Kidney capillary endothelial cell (primary cell): ENCODE measurements around the gene CXCL11.
"Not testable (repeated sequence)": the region's sequence is repeated elsewhere in the genome, so short reads cannot be mapped to it uniquely, and the experiment has no call there.

Experiments used
- DNase-seq: peaks from one replicate; pipeline ENCODE4 v3.0.0-alpha.2; 2018; ENCODE audit warnings: low spot score

CXCL11 gene

DNA sequence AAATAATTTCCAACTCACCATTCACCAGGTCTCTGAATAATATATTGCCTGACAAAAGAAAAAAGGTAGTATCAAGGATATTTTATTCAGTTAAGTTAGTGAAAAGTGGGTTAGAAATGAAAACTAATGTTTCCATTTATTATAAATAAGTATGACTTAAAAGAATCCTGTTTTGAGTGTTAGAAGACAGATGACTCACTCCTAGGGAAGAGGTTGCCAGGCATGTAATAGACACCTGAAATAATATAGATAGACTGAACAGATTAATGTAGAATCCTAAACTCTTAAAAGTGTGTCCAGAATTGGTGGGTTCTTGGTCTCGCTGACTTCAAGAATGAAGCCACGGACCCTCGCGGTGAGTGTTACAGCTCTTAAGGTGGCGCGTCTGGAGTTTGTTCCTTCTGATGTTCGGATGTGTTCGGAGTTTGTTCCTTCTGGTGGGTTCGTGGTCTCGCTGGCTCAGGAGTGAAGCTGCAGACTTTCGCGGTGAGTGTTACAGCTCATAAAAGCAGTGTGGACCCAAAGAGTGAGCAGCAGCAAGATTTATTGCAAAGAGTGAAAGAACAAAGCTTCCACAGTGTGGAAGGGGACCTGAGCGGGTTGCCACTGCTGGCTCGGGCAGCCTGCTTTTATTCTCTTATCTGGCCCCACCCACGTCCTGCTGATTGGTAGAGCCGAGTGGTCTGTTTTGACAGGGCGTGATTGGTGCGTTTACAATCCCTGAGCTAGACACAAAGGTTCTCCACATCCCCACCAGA lies 6.5 kb upstream of the CXCL11 start:
- DNase-seq: not testable (repeated sequence)

DNA sequence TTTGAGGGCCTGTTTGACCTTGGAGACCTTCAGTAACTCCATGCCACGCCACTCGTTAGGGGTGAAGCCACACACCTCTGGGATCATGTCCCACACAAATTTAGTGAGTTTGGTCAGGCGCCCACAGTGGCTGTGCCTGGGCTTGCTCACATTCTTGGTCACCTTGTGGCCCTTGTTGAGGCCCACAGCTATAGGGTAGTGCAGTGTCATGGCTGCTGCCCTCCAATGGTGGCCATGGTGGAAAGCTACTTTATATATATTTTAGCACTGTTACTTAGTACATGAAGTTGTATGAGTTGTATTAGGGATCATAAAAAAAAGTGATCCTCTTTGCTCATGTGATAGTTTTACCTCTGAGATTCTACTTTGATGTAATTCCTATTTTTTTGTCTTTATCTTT lies 985 bp upstream of the CXCL11 start:
- DNase-seq: no peak

DNA sequence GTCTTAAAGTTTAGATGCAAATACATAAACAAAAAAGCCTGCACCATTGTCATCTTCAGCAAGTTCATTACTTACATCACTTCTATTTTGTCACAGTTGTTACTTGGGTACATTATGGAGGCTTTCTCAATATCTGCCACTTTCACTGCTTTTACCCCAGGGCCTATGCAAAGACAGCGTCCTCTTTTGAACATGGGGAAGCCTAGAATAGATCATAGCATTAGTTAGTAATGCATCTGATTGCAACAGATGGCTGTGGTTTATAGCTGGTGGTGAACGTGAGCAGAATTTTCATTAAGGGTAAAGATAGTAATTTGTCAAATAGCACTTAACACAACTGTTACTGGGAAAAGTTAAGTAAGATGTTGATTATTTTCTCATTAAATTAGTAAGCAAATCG lies 729 bp downstream of the CXCL11 start:
- DNase-seq: no peak

DNA sequence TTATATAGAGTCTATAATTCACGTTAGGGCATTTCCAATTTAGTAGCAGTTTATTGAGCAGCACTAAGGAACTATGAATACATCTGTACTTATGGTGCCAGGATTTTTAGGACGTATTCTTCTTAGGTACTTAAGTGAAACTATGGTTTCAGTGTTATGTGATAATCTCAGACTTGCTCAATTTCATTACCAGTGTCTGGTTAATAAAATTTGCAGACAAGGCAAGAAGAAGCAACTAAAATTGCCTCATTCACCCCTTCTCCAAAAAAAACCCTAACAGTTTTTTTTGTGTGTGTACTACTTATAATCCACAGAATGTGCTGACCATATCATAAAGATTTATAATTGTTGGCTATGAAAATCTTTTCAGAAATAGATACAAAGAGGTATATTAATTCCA lies 6.6 kb downstream of the CXCL11 start:
- no peak for DNase-seq

DNA sequence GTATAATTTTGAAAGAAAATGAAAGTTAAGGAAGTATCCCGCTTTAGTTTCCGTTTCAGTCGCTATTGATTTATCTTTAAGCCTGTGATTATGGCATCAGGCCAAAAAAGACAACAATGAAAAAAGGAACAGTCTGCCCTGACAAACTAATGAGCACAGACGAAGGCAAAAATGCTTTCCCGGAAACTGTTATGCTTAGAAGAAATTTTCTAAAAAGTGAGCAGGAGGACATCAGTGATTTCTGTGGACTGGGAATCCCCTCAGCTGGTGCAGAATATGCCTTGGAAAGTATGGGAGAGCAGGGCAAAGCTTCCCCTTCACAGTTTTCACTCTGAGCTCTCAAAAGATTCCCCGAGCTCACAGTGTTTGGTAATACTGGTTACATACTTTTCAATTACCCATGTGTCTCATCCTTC lies 7.5 kb downstream of the CXCL11 start:
- DNase-seq: peak; percentile 29

DNA sequence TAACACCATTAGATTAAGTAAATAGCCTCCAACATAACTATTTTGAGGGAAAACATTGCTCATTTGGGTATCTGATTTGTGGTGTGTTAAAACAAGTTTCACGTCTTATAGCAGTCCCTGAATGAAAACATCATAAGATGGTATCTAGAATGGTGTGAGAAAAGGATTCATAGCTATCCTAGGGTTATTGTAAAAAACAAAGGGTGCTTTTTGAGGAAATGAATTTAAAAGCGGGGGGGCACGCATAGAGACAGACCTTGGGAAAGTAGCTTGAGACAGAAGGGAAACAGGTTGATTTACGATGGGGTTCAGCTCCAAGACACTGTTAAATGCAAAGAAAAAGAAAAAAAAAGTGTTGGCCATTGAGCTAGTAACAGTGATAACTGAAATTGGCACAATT lies 11.8 kb downstream of the CXCL11 start:
- no peak for DNase-seq

DNA sequence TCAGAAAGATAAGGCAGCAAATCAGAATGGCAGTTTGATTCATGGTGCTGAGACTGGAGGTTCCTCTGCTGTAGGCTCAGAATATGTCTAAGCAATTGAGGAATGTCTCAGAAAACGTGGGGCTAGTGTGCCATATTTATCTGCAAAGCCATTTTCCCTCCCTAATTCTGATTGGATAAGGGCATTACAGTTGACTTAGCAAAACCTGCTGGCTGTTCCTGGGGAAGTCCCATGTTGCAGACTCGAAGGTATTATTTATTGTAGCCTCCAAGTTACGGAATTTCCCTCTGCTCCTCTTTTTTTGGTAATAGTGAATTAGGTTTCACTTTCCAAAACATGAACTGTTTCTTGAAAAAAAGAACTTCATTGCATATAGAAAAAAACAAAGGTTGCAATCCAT lies 12.5 kb downstream of the CXCL11 start, which contains the start of gene CXCL10:
Gene CXCL10, minus strand, starts transcription at position 109 of the 400 bp plus-strand sequence. Its CDS starts 66 bp downstream, at position 43.
- no peak for DNase-seq

DNA sequence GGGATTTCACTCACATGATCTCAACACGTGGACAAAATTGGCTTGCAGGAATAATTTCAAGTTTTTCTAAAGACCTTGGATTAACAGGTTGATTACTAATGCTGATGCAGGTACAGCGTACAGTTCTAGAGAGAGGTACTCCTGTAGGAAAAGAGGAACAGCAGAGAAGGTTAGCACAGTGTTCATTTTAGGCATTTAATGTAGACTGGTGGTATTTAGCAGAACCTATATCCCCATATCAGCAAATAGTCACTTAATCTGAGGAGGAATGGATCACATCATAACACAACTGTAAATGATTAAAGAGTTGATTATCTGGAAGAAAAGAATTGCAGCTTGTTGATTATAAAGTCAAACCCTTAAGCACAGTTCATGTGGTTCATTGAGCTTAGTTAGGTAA lies 13.2 kb downstream of the CXCL11 start:
- DNase-seq: no peak

DNA sequence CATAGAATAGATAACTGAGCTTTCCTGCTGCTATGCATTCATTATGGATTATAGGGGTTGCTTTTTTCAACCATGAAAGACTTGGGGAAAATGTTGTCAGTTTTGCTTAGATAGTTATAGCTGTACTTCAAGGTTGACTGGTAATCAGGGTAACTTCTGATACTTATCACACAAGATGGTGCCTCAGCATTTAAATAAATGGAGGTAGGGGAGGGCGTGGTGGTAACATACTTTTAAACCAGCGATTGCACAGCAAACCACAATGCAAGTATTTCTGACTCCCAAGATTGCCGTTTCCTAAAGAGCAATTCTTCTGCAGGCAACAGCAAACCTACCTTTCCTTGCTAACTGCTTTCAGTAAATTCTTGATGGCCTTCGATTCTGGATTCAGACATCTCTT lies 13.8 kb downstream of the CXCL11 start:
- no peak for DNase-seq

DNA sequence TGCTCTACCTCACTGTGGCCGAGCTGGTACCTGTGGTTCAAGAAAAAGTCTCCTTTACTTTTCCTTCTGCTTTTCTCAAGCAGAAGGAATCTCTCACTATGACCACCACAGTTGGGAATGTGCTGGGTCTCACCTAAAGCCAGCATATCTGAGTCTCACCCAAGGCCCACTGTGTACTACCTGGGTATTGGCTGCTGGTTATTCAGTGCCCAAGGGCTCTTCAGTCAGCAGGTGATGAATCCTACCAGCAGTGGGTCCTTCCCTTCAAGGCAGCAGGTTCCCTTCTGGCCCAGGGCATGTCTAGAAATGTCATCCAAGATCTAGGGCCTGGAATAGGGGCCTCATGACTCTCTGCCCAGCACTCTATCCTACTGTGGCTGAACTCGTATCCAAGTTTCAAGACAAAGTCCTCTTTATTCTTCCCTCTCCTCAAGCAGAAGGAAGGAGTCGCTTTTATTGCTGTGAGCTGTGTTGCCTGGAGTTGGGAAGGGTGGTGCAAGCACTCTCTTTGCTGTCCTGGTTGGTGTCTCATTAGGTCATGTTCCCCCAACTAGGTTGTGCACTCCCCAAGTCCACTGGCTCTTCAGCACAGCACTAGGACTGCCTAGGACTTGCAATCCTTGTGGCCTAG lies 18.7 kb downstream of the CXCL11 start:
- no peak for DNase-seq

DNA sequence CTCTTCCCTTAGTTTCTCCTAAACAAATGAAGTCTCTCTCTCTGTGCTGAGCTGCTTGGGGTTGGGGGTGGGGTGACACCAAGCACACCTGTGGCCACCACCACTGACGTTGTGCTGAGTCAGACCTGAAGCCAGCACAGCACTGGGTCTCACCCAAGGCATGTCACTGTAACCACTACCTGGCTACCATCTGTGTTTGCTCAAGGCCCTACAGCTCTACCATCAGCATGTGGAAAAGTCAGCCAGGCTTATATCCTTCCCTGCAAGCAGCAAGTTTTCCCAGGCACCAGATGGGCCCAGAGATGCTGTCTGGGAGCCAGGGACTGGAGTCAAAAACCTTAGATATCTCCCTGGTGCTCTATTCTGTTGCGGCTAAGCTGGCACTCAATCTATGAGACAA lies 19.5 kb downstream of the CXCL11 start:
- DNase-seq: no peak

DNA sequence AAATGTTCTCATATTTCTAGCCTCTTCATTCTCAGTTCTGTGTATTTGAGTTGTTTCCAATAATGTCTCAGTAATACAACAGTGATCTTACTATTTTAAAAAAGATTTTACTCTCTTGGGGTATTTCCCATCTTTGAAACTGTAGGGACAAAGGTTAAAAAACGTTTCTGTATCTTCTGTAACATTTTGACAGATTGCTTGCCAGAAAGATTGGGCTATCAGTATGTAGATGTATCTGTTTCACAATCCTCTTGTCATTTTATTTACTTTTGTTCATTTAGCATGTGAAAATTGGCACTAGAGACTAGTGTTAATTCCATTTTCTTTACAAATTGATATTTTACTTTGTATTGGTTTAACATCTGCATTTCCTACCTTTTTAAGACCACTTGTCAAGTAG lies 22.3 kb downstream of the CXCL11 start:
- no peak for DNase-seq

DNA sequence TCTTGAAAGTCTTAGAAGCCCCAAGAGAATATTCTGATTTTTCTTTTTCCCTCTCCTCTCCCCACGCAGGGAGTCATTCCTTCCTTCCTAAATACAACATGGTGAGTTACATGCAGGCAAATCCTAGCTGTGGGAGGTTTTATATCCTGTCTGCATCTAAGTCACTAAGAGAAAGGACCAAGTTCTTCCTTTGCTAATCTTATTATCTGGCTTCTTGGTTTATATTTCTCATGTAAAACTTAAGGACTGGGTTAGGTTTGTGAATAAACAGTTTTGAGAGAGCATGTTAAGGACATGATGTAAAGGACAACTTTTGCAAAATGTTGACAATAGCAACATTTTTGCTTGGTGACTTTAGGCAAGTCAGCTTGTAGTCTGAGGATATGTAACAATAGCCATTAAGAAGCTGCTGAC lies 23.5 kb downstream of the CXCL11 start:
- peak; percentile 62 for DNase-seq

DNA sequence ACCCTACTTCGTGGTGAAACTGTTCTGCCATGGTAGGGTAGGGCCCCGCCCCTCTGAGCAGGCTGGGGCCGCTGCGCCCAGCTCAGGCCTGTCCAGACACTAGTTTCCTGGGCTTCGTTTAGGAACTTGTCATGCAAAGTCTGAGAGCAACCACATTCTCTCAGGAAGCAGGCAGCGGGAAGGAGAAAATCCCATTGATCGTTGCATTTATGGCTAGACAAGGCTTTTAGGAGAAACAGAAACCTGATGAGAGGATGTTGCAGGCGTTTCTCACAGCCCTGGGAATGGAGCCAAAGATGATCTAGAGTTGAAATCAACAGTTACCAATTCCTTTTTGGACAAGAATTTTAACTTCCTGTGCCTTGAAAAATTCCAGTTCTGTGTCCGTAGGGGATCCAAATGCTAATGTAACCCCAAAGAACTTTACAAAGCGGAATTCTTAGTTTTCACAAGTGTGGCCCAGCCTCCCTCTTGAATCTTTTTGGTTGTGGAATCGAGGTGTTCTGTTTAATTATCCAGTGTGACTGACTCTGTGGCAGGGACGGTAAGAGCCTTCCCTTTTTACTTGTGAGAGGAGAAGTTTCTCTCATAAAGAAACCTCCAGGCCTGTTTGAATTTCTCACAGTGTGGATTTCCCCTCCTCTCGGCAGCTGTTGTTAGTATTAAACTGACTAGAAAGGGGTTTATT lies 24.0 kb downstream of the CXCL11 start:
- DNase-seq: peak; percentile 66

DNA sequence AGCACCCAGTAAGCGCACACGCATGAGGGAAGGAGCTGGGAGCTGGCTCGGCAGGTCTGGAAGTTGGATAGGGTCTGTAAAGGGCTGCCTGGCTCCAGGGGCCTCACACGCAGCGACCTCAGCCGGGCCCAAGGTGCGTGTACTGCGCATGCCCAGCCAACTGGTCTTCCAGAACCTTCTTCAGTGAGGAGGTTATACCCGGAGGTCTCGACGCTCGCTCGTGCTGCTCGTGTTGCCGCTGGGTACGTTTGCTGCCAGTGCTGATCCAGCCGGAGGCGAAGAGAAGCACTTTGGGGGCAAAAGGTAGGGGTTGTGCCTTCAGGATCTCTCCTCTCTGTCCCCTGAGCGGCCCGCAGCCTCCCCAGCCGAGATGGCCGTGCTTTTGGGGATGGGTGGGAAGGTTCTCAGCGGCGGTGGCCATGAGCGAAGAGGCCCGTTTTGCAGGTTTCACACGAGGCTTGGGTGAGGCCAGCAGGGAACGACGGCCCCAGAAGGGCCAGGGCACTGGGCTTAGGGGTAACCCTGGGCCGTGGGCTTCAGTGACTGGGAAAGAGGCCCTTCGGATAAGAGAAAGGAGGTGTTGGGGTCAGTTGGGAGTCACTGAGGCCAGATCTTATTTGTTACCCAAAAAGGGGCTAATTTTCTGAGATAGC lies 24.7 kb downstream of the CXCL11 start:
- no peak for DNase-seq

DNA sequence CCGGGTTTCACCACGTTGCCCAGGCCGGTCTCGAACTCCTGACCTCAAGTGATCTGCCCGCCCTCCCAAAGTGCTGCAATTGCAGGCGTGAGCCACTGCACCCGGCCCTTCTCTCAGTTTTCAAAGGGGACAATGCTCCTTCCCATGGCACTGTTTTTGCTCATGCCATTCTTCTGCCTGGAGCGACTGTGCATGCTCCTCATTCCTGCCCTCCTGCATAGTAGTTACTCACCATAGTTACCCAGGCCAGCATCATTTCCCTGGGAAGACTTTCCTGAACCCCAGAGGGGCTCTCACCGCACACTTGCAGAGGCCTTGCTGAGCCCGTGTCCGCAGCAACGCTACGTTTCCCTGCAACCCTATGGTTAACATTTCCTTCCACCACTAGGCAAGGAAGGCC lies 25.3 kb downstream of the CXCL11 start:
- DNase-seq: no peak

DNA sequence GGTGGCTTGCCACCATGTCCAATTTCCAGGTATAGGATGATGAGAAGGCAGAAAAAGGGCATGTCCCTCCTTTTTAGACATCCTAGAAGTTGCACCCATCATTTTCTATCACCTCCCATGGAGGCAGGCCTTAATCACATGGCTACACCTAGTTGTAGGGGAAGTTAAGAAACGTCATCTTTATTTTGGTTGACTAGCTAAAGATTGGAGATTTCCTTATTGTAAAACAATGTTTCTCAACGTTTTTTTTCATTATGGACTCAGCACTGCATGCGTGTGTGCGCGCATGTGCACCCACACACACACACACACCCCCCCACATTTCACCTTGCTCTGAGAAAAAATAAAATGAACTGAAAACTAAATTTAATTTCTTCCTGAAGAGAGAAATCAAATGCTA lies 26.6 kb downstream of the CXCL11 start:
- no peak for DNase-seq

DNA sequence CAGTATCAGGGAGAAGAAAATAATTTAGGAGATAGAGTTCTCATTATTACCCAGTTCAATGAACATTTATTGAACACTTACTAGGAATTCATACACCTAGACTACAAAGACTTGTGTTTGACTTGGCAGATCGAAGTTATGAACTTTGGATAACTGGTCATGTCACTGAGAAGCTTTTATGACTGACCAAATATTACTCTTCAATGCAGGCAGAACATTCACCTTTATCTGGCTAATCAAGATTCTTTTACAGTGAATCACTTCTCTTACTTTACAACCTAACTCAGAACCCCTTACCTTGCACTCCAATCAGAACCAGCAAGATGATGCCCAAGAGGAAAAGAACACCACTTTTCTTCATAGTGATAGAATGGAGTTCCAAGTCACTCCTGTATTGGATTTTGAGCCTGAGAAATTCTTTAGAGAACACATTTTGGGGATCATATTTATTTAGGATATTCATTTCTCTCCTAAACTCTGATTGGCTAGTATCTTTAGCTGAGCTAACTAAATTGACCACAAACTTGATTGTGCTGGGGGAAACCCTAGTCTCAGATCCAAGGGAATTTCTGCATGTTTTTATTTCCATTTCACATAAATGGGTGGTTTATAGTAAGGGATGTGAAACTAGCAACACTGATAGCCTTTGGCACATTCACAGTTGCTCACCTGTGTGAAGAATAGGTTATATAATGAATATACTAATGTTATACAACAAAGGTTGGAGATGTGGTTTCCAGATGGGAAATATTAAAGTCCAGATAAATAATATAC lies 28.6 kb downstream of the CXCL11 start, which contains the start of gene CXCL9:
Gene CXCL9, minus strand, starts transcription at position 421 of the 774 bp plus-strand sequence. Its CDS starts 60 bp downstream, at position 361.
- DNase-seq: no peak

DNA sequence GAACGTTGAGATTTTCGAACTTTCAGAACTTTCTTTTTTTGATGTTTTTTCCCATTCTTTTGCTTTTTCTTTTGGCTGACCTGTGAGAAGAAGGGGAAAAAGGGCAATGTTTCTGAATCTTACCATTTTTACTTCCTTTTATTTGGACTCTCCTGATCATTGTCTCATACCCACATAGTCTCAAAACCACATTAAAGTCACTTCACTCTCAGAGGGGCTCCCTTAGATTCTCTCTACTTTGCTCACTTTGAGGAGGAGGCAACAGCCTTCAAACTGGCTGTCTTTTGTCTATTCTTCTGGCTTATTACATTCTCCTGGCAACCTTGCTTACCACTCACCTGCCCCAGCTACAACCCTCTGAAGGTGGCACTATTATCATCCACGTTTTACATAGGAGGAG lies 32.2 kb downstream of the CXCL11 start:
- no peak for DNase-seq

DNA sequence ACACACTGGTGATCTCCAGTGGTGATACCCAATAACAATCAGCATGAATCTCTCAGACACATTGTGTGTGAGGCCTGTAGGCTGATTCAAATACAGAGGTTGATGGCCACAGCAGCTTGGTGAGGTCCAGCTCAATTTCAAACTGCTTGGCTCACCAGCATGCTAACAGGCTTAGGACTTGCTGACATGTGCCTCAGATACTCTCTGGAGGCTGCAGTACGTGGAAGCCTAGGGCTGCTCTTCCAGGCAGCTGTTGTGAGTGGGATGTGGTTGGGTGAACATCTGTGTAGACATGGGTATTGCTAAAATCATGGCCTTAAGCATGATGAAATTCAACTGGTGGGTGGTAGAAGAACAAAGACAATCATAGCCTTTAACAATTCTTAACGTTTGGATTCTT lies 32.8 kb downstream of the CXCL11 start:
- DNase-seq: no peak

DNA sequence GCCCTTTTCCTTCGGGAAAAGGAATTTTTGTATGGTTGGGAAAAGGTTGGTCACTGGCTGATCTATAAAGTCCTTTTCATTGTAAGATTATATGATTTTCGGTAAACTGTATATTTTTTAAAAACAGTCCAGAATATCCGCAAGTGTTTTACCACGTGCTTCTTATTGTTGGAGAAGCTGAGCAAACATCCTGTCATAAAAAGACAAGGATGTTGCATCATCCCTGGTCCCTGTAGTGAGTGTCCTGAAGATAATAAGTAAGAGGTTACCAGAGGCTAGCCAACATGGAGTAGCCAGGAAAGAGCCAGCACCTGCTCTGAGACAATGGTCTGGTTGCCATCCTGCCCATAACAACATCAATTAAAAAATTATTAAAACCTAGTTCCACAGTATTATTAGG lies 33.7 kb downstream of the CXCL11 start:
- peak; percentile 70 for DNase-seq

DNA sequence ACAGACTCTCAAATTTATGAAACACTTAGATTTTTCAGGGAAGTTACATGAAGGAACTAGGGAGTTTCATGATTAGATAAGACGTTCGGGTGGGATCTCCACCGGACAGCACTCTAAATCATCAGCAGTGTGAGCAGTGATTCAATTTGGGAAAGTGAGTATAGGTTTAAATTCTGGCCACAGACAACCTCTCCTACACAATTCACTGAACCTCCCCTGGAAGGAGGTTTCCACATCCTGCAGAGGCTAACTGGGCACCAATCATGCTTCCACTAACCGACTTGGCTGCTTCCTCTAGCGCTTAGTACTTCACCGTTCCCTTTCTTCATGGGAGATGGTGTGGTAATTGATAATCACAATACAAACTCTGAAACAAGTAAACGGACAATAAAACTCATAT lies 34.2 kb downstream of the CXCL11 start:
- DNase-seq: no peak
